GM12872 (cell line): ENCODE measurements around the gene UTS2R.
A peak's percentile ranks its signal among the peaks of the same experiment; 100 is the strongest.

Experiments
- CTCF ChIP-seq: IDR thresholded peaks from 3 replicates; pipeline ENCODE4 v1.5.1; 2011; ENCODE audit warnings: low read depth, mild to moderate bottlenecking, low read length, moderate library complexity; ENCODE audit not compliant: insufficient read depth

Gene UTS2R

GRCh38 chr17:82355770-82356427 is 15.7 kb upstream of the UTS2R start:
- TF ChIP-seq CTCF, result no peak

GRCh38 chr17:82356845-82357355 is 14.7 kb upstream of the UTS2R start:
- 0 out of 3 replicates have a peak, but pooled peaks have one; percentile 17 for TF ChIP-seq CTCF

DNA sequence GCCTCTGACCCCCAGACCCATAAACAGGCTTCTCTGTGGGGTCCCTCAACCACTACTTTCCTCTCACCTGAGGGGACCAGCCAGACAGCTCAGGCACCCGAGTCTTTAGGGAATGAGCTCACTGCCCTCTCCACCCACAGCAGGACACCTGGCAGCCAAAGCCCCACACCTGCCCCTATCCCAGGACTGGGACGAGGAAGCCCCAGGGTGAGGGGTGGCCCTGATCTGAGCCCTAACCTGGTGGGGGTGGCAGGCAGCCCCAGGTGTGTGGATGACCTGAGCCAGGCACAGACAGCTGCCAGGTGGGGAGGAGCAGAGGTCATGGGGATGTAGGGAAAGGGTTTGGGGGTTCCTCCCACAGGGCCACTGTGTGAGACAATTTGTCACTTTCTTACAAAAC is 14.2 kb upstream of the UTS2R start:
- no peak for TF ChIP-seq CTCF

- no peak for TF ChIP-seq CTCF
Observed at GRCh38 chr17:82358465-82359350, 12.9 kb upstream of the UTS2R start, which contains the start of gene TEX19. TSS of gene TEX19 (plus strand) at chr17:82359247. CDS start at chr17:82362151, 2,904 bp downstream.

DNA sequence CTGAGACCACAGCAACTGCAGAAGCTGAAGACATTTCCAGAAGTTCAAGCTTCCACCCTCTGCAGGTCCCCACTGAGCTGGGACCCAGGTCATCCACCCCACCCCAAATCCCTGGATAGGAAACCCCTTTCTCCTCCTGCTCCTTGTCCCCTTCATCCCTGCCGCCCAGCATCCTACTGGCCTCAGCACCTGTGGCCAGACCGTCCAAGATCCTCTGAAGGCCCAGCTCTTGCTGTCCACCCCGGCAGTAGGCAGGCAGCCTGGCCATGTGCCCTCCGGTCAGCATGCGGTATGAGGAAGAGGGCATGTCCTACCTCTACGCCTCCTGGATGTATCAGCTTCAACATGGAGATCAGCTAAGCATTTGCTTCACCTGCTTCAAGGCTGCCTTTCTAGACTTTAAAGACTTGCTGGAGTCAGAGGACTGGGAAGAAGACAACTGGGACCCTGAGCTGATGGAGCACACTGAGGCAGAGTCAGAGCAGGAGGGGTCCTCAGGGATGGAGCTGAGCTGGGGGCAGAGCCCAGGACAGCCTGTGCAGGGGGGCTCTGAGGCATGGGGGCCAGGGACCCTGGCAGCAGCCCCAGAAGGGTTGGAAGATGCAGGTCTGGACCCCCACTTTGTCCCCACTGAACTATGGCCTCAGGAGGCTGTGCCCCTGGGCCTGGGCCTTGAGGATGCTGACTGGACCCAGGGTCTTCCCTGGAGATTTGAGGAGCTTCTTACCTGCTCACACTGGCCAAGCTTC is 9.5 kb upstream of the UTS2R start:
- TF ChIP-seq CTCF, result no peak

GRCh38 chr17:82365606-82366295 is 5.8 kb upstream of the UTS2R start:
- TF ChIP-seq CTCF, result no peak
